ENCODE results near the gene CCDC188. TPM values are rescaled to one million over a fixed set of nuclear protein-coding genes. Genes with fewer than 3 reads are reported as not detected.
A peak's percentile ranks its signal among the peaks of the same experiment; 100 is the strongest.

The CCDC188 gene
- total and polyA plus RNA-seq, 8 donors: 0.10 to 40.8 (median 0.76) TPM; not detected in 1

GRCh38 chr22:20126284-20127029, 24.4 kb downstream of the CCDC188 start:
- H3K27me3 ChIP-seq: no peaks in the 10 kb centered on the region
- intact Hi-C loops (cut with DNase I; ENCODE audit: low total_unique reads): no loop called here
- H3K9me3 ChIP-seq: no peaks in the 10 kb centered on the region
- DNase-seq: no peak
- WGBS, 5 donors: 84 to 89% (median 86%) methylated on average over 18 to 19 of the region's 19 CpGs
- H3K4me3 ChIP-seq: no peak overlapping the region
- TF ChIP-seq CTCF (IDR thresholded peaks at IDR 0.05): no peak
- TF ChIP-seq POLR2AphosphoS5 (IDR thresholded peaks at IDR 0.05): no peak
- no peak for TF ChIP-seq POLR2A (IDR thresholded peaks at IDR 0.05)
- no peak for TF ChIP-seq EP300 (IDR thresholded peaks at IDR 0.05)
- H3K4me1 ChIP-seq: peaks cover 4 to 29% (median 14%) of the 10 kb centered on the region in 4 donors
- H3K36me3 ChIP-seq: peaks cover 32 to 63% (median 60%) of the 10 kb centered on the region in 4 donors
- H3K27ac ChIP-seq: no peak overlapping the region

- TF ChIP-seq EP300 (IDR thresholded peaks at IDR 0.05) (no peak), POLR2A (IDR thresholded peaks at IDR 0.05) (no peak), POLR2AphosphoS5 (IDR thresholded peaks at IDR 0.05) (no peak), CTCF (IDR thresholded peaks at IDR 0.05) (no peak)
- peak in 1 of 2 donors; percentile 40 for DNase-seq
- H3K9me3 ChIP-seq: no peaks in the 10 kb centered on the region
- H3K27me3 ChIP-seq: no peaks in the 10 kb centered on the region
- intact Hi-C loops (cut with DNase I; ENCODE audit: low total_unique reads): no loop called here
- H3K27ac ChIP-seq: no peak overlapping the region
- 80 to 87% (median 84%) methylated on average over 20 to 32 of the region's 32 CpGs for WGBS, 5 donors
- H3K36me3 ChIP-seq: peaks cover 37 to 72% (median 70%) of the 10 kb centered on the region in 4 donors
- H3K4me1 ChIP-seq: peaks cover under 1 to 31% (median 12%) of the 10 kb centered on the region in 4 donors
- H3K4me3 ChIP-seq: no peak overlapping the region
Observed at GRCh38 chr22:20125201-20126174, 25.4 kb downstream of the CCDC188 start.

DNA sequence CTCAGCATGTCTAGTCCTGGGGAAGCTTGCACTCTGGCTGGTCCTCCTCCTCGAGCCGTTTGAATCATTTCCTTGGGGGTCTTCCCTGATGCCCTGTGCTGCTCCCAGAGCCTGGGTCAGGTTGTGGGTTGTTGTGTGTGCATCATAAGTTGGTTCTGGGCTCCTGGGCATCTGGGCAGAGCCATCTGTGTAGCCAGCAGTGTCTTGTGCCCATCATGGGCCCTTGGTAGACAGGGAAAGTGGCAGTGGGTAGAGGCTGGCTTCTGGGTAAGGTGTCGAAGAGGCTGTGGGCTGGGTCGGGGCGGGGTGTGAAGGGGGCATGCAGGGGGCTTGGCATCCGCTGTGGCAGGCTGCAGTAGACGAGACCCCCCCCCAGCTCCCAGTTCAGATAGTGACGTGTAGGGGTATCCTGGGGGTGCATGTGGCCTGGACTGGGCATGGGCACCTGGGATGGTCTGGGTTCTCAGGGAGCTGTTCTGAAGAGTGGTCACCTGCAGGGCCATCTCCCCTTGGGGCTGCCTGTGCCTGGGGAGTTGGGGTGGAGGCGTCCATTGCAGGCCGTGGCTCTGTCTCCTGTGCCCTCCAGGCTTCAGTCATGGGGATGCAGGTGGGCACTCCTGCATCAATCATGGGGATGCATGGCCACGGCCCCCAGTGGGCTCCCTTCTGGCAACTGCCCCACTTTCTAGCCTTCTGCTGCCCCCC, 26.6 kb downstream of the CCDC188 start:
- Histone ChIP-seq H3K27me3 (no peaks in the 10 kb centered on the region), H3K27ac (no peak overlapping the region), H3K4me1 (peaks cover 0 to 32% (median 20%) of the 10 kb centered on the region in 4 donors), H3K36me3 (peaks cover 49 to 85% (median 82%) of the 10 kb centered on the region in 4 donors), H3K4me3 (no peak overlapping the region), H3K9me3 (no peaks in the 10 kb centered on the region)
- no peak for DNase-seq
- TF ChIP-seq POLR2A (IDR thresholded peaks at IDR 0.05) (no peak), EP300 (IDR thresholded peaks at IDR 0.05) (no peak), POLR2AphosphoS5 (IDR thresholded peaks at IDR 0.05) (no peak), CTCF (IDR thresholded peaks at IDR 0.05) (no peak)
- 85 to 94% (median 88%) methylated on average over 8 to 11 of the region's 11 CpGs for WGBS, 5 donors
- intact Hi-C loops (cut with DNase I; ENCODE audit: low total_unique reads): no loop called here
